Vagina (tissue), 2 donors: ENCODE data around the gene KIRREL3.

Experiments
- POLR2A ChIP-seq, 2 donors: fragments of 450-650 bp; IDR thresholded peaks; one replicate each; pipeline ENCODE4 v1.6.1; 2017; ENCODE audit warnings: antibody characterized with exemption in 2 of 2, mild to moderate bottlenecking in 2 of 2, moderate library complexity in 2 of 2
- POLR2AphosphoS5 ChIP-seq, 2 donors: sonication (generic); formaldehyde crosslinking; IDR thresholded peaks; one replicate each; pipeline ENCODE4 v1.9.0; 2017; ENCODE audit warnings: antibody characterized with exemption in 2 of 2, mild to moderate bottlenecking in 2 of 2, low read depth in 1 of 2; ENCODE audit not compliant: insufficient read depth in 1 of 2
- TF ChIP-seq, protein P1 (sequence below), 3 experiments: fragments of 450-650 bp in 2 of 3; fragments of 200-600 bp in 1 of 3; sonication (generic) in 1 of 3; IDR thresholded peaks; one replicate each; pipeline ENCODE4 v1.5.1; 2017 to 2019; ENCODE audit warnings: antibody characterized with exemption in 3 of 3, mild to moderate bottlenecking in 2 of 3, moderate library complexity in 2 of 3

GRCh38 chr11:126537492-126537891 is 463.1 kb downstream of the KIRREL3 start:
- TF ChIP-seq, protein P1, sequence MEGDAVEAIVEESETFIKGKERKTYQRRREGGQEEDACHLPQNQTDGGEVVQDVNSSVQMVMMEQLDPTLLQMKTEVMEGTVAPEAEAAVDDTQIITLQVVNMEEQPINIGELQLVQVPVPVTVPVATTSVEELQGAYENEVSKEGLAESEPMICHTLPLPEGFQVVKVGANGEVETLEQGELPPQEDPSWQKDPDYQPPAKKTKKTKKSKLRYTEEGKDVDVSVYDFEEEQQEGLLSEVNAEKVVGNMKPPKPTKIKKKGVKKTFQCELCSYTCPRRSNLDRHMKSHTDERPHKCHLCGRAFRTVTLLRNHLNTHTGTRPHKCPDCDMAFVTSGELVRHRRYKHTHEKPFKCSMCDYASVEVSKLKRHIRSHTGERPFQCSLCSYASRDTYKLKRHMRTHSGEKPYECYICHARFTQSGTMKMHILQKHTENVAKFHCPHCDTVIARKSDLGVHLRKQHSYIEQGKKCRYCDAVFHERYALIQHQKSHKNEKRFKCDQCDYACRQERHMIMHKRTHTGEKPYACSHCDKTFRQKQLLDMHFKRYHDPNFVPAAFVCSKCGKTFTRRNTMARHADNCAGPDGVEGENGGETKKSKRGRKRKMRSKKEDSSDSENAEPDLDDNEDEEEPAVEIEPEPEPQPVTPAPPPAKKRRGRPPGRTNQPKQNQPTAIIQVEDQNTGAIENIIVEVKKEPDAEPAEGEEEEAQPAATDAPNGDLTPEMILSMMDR (IDR thresholded peaks at IDR 0.05) = no peak
- TF ChIP-seq POLR2A (IDR thresholded peaks at IDR 0.05) (no peak), POLR2AphosphoS5 (IDR thresholded peaks at IDR 0.05; ENCODE audit: insufficient read depth in 1 of 2, low read depth in 1 of 2) (no peak)
